Measurements from ENCODE around the gene BLOC1S4.
"Not testable (repeated sequence)": the region's sequence is repeated elsewhere in the genome, so short reads cannot be mapped to it uniquely, and the experiment has no call there.

Gene BLOC1S4

GRCh38 chr4:6716018-6716911, at the start of gene BLOC1S4:
TSS of gene BLOC1S4 (plus strand) at chr4:6716174. CDS start at chr4:6716210, 36 bp downstream.
- DNase-seq = peak; percentile 93

DNA sequence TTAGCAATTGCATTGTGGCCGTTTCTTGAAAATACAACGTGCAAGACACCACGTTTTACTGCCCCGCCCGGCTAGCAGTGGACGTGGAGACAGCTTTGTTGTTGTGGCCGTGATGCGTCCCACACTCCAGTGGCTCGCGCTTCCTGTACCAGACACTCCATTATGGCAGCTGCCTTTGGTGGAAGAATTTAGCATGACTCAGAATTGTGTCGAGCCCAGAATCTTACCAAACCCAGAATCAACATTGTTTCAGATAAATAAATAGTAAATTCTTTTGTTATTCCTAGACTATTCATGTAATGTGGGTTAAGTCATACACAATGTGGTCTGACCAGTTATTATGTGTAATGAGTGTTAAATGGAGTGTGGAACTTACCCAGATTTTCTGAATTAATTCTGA, 47.6 kb upstream of the BLOC1S4 start:
- DNase-seq = no peak

- no peak for DNase-seq
These were observed 44.3 kb upstream of the BLOC1S4 start for GRCh38 chr4:6671648-6672047.

DNA sequence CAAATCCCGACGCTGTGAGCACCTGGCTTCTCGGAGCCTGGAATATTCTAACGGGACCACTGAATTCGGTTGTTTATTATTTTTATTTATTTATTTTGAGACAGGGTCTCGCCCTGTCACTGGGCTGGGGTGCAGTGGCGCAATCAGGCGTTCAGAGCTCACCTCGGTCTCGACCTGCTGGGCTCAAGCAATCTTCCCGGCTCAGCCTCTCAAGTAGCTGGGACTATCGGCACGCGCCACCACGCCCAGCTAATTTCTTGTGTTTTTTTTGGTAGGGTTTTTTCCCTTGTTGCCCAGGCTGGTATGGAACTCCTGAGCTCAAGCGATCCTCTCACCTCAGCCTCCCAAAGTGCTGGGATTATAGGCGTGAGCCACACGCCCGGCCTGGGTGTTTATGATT, 43.8 kb upstream of the BLOC1S4 start:
- no peak for DNase-seq

DNA sequence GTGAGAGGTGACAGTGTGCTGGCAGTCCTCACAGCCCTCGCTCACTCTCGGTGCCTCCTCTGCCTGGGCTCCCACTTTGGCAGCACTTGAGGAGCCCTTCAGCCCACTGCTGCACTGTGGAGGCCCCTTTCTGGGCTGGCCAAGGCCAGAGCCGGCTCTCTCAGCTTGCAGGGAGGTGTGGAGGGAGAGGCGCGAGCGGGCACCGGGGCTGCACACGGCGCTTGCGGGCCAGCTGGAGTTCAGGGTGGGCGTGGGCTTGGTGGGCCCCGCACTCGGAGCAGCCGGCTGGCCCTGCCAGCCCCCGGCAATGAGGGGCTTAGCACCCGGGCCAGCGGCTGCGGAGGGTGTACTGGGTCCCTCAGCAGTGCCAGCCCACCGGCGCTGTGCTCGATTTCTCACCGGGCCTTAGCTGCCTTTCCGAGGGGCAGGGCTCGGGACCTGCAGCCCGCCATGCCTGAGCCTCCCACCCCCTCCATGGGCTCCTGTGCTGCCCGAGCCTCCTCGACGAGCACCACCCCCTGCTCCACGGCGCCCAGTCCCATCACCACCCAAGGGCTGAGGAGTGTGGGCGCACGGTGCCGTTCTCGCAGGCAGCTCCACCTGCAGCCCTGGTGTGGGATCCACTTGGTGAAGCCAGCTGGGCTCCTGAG, 43.3 kb upstream of the BLOC1S4 start:
- not testable (repeated sequence) for DNase-seq

- peak; percentile 40 for DNase-seq
These were observed 42.7 kb upstream of the BLOC1S4 start for GRCh38 chr4:6673191-6673659.

- peak; percentile 97 for DNase-seq
These were observed 42.1 kb upstream of the BLOC1S4 start for GRCh38 chr4:6673660-6674499.

DNA sequence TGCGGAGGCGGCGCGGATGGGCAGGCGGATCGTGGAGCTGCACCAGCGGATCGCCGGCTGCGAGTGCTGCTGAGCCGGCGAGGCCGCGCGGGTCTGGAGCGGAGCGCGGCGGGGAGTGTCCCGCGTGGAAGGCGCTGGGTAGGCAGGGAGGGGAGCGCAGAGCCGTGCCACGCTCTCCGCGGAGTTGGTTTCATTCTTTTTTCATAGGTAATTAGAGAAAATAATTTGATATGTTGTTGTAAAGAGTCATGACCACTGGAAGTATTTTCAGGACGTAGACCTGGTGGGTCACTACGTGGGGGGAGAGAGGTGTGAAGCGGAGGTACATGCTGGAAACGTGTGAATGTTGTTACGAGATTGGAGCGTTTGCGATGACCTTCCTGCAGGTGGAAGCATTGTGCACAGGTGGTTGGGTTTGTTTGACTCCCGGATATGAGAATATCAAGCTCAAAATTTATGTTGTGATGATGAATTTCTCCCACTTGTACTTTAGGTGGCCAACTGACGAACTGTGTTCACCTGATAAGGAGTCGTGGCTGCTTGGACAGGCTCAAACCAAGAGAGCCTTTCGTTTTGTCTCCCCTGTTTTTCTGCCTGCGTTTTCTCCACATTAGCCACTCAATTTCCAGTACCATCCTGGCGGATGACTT, 41.3 kb upstream of the BLOC1S4 start:
- DNase-seq = peak; percentile 74

DNA sequence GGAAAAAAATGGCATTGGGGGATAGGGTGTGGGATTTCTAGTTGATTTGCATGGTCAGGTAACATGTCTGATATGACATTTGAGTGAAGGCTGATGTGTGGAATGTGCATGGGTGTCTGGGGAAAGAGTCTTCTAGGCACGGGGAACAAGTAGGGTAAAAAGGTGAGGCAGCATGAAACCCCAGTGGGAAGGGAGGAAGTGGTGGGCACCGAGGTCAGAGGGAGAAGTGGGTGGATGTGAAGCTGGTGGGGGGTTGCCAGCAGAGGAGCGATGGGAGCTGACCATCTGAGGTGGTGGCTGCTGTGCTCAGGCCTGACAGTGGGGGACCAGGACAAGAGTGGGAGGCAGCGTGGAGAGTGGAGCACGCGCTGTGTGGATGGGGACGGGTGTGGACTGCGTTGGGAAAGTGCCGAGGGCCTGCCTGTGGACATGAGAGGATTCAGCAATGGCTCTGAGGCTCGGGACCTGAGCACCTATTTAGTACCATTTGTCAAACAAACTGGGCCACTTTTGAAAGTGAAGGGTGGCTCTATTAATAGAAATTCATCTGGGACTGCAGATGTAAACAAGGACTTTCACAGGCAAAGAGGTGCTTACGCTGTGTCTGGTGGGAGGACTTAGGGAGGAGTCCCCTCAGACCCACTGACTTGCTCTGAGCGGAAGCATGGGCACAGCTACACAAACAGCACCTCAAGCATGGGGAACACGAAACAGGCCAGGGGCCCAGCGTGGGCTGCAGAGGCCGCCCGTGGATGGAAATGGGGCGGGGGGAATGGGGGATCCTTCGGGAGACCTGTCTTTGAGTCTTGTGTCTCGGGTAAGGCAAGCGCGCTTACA, 39.0 kb upstream of the BLOC1S4 start:
- no peak for DNase-seq

GRCh38 chr4:6680372-6681034, 35.5 kb upstream of the BLOC1S4 start:
- DNase-seq = no peak

GRCh38 chr4:6681191-6681590, 34.8 kb upstream of the BLOC1S4 start:
- DNase-seq = peak; percentile 34

DNA sequence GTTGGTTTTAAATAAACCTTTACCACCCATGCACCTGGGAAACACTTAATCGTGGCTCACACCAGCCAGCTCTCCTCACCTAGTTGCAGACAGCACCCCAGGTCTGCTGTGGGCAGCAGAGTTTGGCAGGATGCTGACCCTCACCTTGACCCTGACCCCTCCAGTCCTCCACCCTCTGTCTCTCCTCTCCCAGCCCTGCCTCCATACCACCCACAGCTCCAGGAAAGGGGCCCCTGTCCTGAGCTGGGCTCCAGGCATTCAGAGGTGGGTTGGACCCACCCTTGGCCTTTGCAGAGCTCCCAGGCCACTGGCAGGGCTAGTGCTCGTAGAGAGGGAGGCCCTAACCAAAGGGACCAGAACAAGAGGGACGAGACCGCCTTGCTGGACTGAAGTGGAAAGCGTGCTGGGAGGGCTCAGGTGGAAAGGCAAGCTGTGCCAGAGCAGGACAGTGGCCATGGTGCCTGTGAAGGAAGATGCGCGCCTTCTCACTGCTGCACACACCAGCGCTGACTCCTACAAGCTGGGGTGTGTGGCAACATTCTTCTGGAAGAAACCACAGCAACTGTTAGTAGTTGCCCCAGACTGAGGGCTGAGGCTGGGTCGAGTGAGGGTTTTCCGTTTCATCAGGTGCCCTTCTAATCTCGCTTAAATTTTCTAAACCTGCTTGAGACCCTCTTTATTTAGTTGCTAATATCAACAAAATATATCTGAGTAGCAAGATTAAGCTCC, 32.9 kb upstream of the BLOC1S4 start:
- DNase-seq = no peak

- DNase-seq = no peak
These were observed 31.3 kb upstream of the BLOC1S4 start for GRCh38 chr4:6684656-6685055.

GRCh38 chr4:6686104-6686787, 29.7 kb upstream of the BLOC1S4 start:
- no peak for DNase-seq

GRCh38 chr4:6687947-6688878, 27.8 kb upstream of the BLOC1S4 start:
- DNase-seq = no peak

DNA sequence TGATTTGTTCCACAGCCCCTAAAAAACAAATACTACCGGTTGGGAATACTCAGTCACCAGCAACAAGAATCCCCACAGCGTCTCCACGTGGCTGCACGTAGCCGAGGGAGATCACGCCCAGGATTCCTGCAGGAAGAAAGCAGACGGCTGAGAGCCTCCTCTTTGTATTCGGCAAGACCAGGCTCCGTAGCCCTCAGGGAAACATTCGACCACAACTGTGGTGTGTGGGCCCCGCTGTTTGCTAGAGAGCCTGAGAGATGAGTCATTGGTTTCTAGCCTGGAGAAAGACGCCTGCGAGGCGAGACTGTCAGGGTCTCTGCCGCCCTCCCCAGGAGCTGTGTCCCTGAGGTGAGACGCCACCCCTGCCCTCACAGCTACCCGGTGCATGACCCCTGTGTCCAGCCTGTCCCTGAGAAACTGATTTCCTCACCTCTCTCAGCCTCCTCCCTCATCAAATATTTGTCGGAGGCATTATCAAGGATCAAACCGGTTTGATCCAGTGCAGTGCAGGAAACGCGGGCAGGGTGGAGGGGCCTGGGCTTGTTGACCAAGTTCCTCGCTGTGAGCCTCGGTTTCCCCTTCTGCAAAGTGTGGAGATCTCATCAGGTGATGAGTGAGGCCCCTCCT, 27.0 kb upstream of the BLOC1S4 start:
- peak; percentile 76 for DNase-seq

DNA sequence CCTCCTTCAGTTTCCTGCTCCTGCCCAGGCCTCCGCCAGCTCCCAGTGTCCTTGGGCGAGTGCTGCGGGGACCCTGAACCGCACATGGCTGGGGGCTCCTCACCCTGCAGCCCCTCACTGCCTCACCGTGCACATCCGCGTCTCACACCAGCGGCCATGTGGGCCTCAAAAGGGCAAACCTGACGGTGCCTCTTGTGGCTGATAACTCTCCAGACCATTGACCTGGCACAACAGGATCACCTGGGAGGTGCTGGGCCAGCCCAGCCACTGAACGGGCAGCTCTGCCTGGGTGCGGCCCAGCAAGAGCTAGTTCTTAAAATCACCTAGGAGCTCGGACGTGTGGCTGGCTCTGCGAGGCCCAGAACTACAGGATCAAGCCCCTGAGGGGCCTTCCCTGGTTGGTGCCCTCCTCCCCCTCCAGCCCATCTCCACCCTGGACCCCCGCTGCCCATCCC, 26.4 kb upstream of the BLOC1S4 start:
- no peak for DNase-seq

DNA sequence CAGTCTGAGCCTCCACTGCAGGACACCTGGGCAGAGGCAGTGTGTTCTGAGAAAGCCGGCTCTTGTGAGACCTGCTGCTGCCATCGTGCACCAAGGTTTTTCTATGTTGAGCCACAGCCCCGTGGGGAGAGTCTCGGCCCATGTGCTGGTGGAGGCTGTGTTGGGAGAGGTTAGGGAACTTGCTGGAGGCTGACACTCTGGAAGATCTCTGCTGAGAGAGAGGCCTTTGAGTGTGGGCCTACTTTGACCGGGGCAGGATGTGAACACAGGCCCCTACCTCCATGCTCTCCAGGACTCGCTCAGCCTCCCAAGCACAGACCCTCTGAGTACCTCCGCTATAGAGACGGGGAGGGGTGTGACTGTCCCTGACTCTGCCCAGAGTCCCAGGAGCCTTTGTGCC, 23.6 kb upstream of the BLOC1S4 start:
- no peak for DNase-seq

Data from OCI-M1 (cell line).